GM19468 (cell line): ENCODE measurements around the gene SBF2.

Experiments
- ATAC-seq: cut with Tn5 transposase; IDR thresholded peaks from one replicate; pipeline ENCODE4 v1.9.1; 2021; ENCODE audit warnings: mild to moderate bottlenecking, moderate library complexity, moderate number of reproducible peaks; ENCODE audit not compliant: unreplicated experiment; ENCODE audit errors: extremely low read depth

The SBF2 gene

GRCh38 chr11:10293423-10294289, at the start of gene SBF2:
TSS of gene SBF2 (minus strand) at chr11:10294219. CDS start at chr11:10294069, 150 bp downstream.
- no peak for ATAC-seq

GRCh38 chr11:10338287-10338686, 44.3 kb upstream of the SBF2 start:
- ATAC-seq, result no peak

GRCh38 chr11:10333490-10333889, 39.5 kb upstream of the SBF2 start:
- no peak for ATAC-seq

GRCh38 chr11:10331548-10332289, 37.7 kb upstream of the SBF2 start:
- ATAC-seq, result no peak

- ATAC-seq, result no peak
Observed at GRCh38 chr11:10329935-10330334, 35.9 kb upstream of the SBF2 start.

- no peak for ATAC-seq
Observed at GRCh38 chr11:10329356-10329755, 35.3 kb upstream of the SBF2 start.

- ATAC-seq, result no peak
Observed at GRCh38 chr11:10328314-10329098, 34.5 kb upstream of the SBF2 start.

- no peak for ATAC-seq
Observed at GRCh38 chr11:10327254-10327653, 33.2 kb upstream of the SBF2 start.

- no peak for ATAC-seq
Observed at GRCh38 chr11:10326012-10326964, 32.3 kb upstream of the SBF2 start.

- no peak for ATAC-seq
Observed at GRCh38 chr11:10325277-10326011, 31.4 kb upstream of the SBF2 start.

- no peak for ATAC-seq
Observed at GRCh38 chr11:10324474-10324873, 30.5 kb upstream of the SBF2 start.

- ATAC-seq, result no peak
Observed at GRCh38 chr11:10323793-10324170, 29.8 kb upstream of the SBF2 start.

- no peak for ATAC-seq
Observed at GRCh38 chr11:10322830-10323792, 29.1 kb upstream of the SBF2 start.

GRCh38 chr11:10322401-10322800, 28.4 kb upstream of the SBF2 start:
- ATAC-seq, result no peak

GRCh38 chr11:10320736-10321465, 26.9 kb upstream of the SBF2 start:
- ATAC-seq, result no peak

- ATAC-seq, result no peak
Observed at GRCh38 chr11:10319702-10320558, 25.9 kb upstream of the SBF2 start.
